GM23248 (cell line): ENCODE results near the gene CDK8. TPM values are rescaled to one million over a fixed set of nuclear protein-coding genes. Genes with fewer than 3 reads are reported as not detected.
A peak's percentile ranks its signal among the peaks of the same experiment; 100 is the strongest.

Experiments
- DNase-seq: peaks from one replicate; pipeline ENCODE4 v3.0.0-alpha.2; 2015
- H2AFZ ChIP-seq: fragments of 200-600 bp; sonication (generic); 2 replicates; pipeline ENCODE4 v1.6.1; 2016; ENCODE audit warnings: antibody characterized with exemption
- H3F3A ChIP-seq: fragments of 200-600 bp; sonication (generic); 2 replicates; pipeline ENCODE4 v1.6.1; 2016; ENCODE audit warnings: mild to moderate bottlenecking, antibody characterized with exemption, mixed run types; ENCODE audit not compliant: insufficient read depth
- H3K27ac ChIP-seq: fragments of 200-600 bp; sonication (generic); 2 replicates; pipeline ENCODE4 v1.5.1; 2016; ENCODE audit warnings: mild to moderate bottlenecking
- H3K27me3 ChIP-seq: fragments of 200-600 bp; sonication (generic); replicated peaks from 2 replicates; pipeline ENCODE4 v1.6.1; 2016; ENCODE audit warnings: mild to moderate bottlenecking; ENCODE audit not compliant: insufficient read depth
- H3K36me3 ChIP-seq: fragments of 200-600 bp; sonication (generic); 2 replicates; pipeline ENCODE4 v1.6.1; 2016; ENCODE audit warnings: low read depth, mild to moderate bottlenecking
- H3K4me1 ChIP-seq: fragments of 200-600 bp; sonication (generic); 2 replicates; pipeline ENCODE4 v1.6.1; 2016; ENCODE audit warnings: mild to moderate bottlenecking; ENCODE audit not compliant: insufficient read depth
- H3K4me2 ChIP-seq: fragments of 200-600 bp; sonication (generic); one replicate; pipeline ENCODE4 v1.6.1; 2016; ENCODE audit warnings: mild to moderate bottlenecking; ENCODE audit not compliant: unreplicated experiment
- H3K4me3 ChIP-seq: fragments of 200-600 bp; sonication (generic); 2 replicates; pipeline ENCODE4 v1.5.1; 2016; ENCODE audit warnings: mild to moderate bottlenecking
- H3K79me2 ChIP-seq: fragments of 200-600 bp; sonication (generic); 2 replicates; pipeline ENCODE4 v1.6.1; 2016; ENCODE audit warnings: mild to moderate bottlenecking; ENCODE audit not compliant: insufficient read depth
- H3K9ac ChIP-seq: fragments of 200-600 bp; sonication (generic); 2 replicates; pipeline ENCODE4 v1.6.1; 2016; ENCODE audit warnings: mild to moderate bottlenecking
- H3K9me2 ChIP-seq: fragments of 200-600 bp; sonication (generic); 2 replicates; pipeline ENCODE4 v1.6.1; 2016; ENCODE audit warnings: mixed run types, mild to moderate bottlenecking, moderate library complexity; ENCODE audit not compliant: insufficient read depth
- H3K9me3 ChIP-seq: fragments of 200-600 bp; sonication (generic); one replicate; pipeline ENCODE4 v1.6.1; 2017; ENCODE audit warnings: low read depth
- H4K20me1 ChIP-seq: fragments of 200-600 bp; sonication (generic); 2 replicates; pipeline ENCODE4 v1.6.0; 2016; ENCODE audit not compliant: insufficient read depth
- EZH2 ChIP-seq: fragments of 200-600 bp; sonication (generic); IDR thresholded peaks from 2 replicates; pipeline ENCODE4 v1.6.1; 2018; ENCODE audit warnings: antibody characterized with exemption, mild to moderate bottlenecking; ENCODE audit not compliant: insufficient read depth, poor library complexity, severe bottlenecking
- EZH2phosphoT487 ChIP-seq: fragments of 200-600 bp; sonication (generic); IDR thresholded peaks from 2 replicates; pipeline ENCODE4 v1.6.1; 2018; ENCODE audit warnings: antibody characterized with exemption, moderate library complexity, mild to moderate bottlenecking, low read depth; ENCODE audit not compliant: insufficient read depth
- WGBS, 2 experiments: methylation state at CpG; one replicate each; pipeline ENCODE4 v1.1.6; 2015 to 2017; ENCODE audit warnings: low lambda C conversion rate in 2 of 2, low coverage in 1 of 2; ENCODE audit errors: missing lambda C conversion rate in 2 of 2; 5-methylcytosine and 5-hydroxymethylcytosine counted together
- in situ Hi-C: fragments of 300-500 bp; cut with MboI; formaldehyde crosslinking; loops from 2 replicates; pipeline ENCODE4 v1.15.0; 2020
- polyA plus RNA-seq: library from polyadenylated mRNA; unstranded; fragments of >200 nt; fragmentation: Nextera tagmentation; extraction: Ambion mirVana; gene quantifications from 2 replicates; pipeline ENCODE4 v1.2.1, GENCODE V29; 2016
- total RNA-seq: library from RNA; depleted of rRNA; stranded (reverse); fragments of >200 nt; shearing (Covaris generic); gene quantifications from 2 replicates; pipeline ENCODE4 v1.2.3, GENCODE V29; 2014

The CDK8 gene
- total and polyA plus RNA-seq, 2 experiments from 2014 or later = 5.1 to 11.9 TPM

DNA sequence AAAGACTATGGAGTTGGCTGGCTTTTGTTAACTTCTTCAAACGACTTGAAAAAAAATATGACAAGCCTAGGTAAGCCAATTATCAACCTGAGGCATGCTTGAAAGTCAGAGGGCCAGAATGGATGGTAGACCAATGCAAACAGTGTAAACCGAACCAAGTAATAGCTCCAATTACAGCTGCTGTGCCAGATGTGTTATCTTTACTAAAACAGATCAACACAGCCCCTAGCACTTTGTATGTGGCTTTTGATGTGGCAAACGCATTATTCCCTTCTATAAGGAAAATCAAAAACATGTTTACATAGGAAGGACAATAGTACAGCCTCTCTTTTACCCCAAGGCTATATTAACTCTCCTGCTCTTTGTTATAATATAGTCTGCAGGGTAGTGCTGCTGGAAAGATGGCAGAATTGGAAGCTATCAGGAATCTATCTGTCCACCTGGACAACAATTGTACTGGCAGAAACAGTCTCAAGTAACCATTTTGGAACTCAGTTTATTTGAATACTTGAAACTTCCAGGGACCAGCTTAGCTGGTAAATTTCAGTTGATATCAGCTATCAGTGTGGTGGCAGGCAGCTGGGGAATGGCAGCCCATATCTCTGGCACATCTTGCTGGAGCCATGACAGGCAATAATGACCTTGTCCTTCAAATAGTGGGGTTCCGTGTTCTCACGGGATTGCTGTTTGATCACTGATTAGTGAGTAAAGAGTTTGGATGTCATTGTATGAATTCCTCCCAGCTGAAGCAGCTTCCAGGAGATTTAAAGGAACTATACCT lies 159.2 kb downstream of the CDK8 start:
- no peaks in the 10 kb centered on the region for H3K9me2 ChIP-seq
- no peak overlapping the region for H3K4me3 ChIP-seq
- H2AFZ ChIP-seq = no peak overlapping the region
- no peaks in the 10 kb centered on the region for H3F3A ChIP-seq
- no peaks in the 10 kb centered on the region for H3K27me3 ChIP-seq
- no peak overlapping the region for H3K4me2 ChIP-seq
- H3K79me2 ChIP-seq = no peaks in the 10 kb centered on the region
- no peak overlapping the region for H3K27ac ChIP-seq
- no peak for DNase-seq
- no peaks in the 10 kb centered on the region for H4K20me1 ChIP-seq
- no peaks in the 10 kb centered on the region for H3K36me3 ChIP-seq
- H3K4me1 ChIP-seq = no peaks in the 10 kb centered on the region
- H3K9ac ChIP-seq = no peak overlapping the region
- H3K9me3 ChIP-seq = no peaks in the 10 kb centered on the region
- in situ Hi-C loops = no loop called here
- no peak for TF ChIP-seq EZH2phosphoT487
- TF ChIP-seq EZH2 = no peak
- WGBS, 2 experiments = 35 to 41% methylated on average over 5 of the region's 5 CpGs

GRCh38 chr13:26420282-26420960 lies 166.5 kb downstream of the CDK8 start:
- WGBS, 2 experiments = 18 to 24% methylated on average over 4 of the region's 4 CpGs
- Histone ChIP-seq H3K9me3 (no peaks in the 10 kb centered on the region), H3K9me2 (no peaks in the 10 kb centered on the region), H3K4me2 (no peak overlapping the region), H3K27ac (no peak overlapping the region), H3F3A (no peaks in the 10 kb centered on the region), H3K9ac (no peak overlapping the region), H3K4me1 (no peaks in the 10 kb centered on the region), H3K79me2 (no peaks in the 10 kb centered on the region), H2AFZ (no peak overlapping the region), H3K27me3 (no peaks in the 10 kb centered on the region), H3K4me3 (no peak overlapping the region), H3K36me3 (no peaks in the 10 kb centered on the region), H4K20me1 (no peaks in the 10 kb centered on the region)
- in situ Hi-C loops = no loop called here
- peak; percentile 49 for DNase-seq
- TF ChIP-seq EZH2 (no peak), EZH2phosphoT487 (no peak)

DNA sequence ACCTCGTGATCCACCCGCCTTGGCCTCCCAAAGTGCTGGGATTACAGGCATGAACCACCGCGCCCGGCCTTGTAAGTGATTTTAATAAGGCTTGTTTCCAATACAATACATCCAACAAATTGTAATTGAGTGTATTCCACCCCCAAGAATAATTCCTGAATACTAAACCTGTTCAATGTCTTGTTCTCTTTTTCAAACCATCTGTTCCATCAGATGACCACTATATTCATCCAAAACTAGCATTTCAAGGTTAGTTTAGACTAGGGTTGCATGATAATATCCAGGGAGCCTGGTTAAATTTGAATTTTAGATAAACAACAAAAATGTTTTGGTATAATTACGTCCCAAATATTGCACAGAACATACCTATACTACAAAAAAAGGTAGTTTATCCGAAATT lies 168.1 kb downstream of the CDK8 start:
- Histone ChIP-seq H3K9ac (no peak overlapping the region), H4K20me1 (no peaks in the 10 kb centered on the region), H3K9me2 (no peaks in the 10 kb centered on the region), H3K27me3 (no peaks in the 10 kb centered on the region), H3F3A (no peaks in the 10 kb centered on the region), H3K9me3 (no peaks in the 10 kb centered on the region), H3K27ac (no peak overlapping the region), H3K79me2 (no peaks in the 10 kb centered on the region), H3K4me2 (no peak overlapping the region), H2AFZ (no peak overlapping the region), H3K4me1 (no peaks in the 10 kb centered on the region), H3K36me3 (no peaks in the 10 kb centered on the region), H3K4me3 (no peak overlapping the region)
- in situ Hi-C loops = no loop called here
- 82 to 84% methylated on average over 7 of the region's 7 CpGs for WGBS, 2 experiments
- TF ChIP-seq EZH2 (no peak), EZH2phosphoT487 (no peak)
- no peak for DNase-seq

DNA sequence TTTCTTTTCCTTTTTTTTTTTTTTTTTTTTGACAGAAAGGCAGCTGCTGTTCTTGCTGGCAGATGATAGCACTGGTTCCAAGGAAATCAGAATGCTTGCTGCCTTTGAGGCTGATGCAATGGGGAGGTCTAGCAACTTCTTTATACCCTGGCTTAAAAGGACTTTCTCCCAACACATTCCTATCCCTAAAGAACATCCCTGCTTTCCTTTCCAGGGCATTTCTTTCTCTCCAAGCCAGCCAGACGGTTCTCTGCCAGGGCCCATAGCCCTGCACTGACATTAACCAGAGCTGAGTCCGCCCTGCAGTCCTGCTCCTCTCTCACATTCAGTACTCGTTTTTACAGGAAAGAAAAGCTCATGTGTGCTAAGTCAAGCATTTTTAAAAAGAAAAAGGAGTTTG lies 169.7 kb downstream of the CDK8 start:
- H3K36me3 ChIP-seq = no peaks in the 10 kb centered on the region
- no peak overlapping the region for H3K4me3 ChIP-seq
- no peak overlapping the region for H3K4me2 ChIP-seq
- no peaks in the 10 kb centered on the region for H3F3A ChIP-seq
- H3K9me2 ChIP-seq = no peaks in the 10 kb centered on the region
- H3K9me3 ChIP-seq = no peaks in the 10 kb centered on the region
- peak; percentile 27 for DNase-seq
- in situ Hi-C loops = no loop called here
- H3K4me1 ChIP-seq = no peaks in the 10 kb centered on the region
- H3K27me3 ChIP-seq = no peaks in the 10 kb centered on the region
- H2AFZ ChIP-seq = peak overlapping the region; percentile 60; the same call in 1 of the 2 replicates
- TF ChIP-seq EZH2 = no peak
- no peaks in the 10 kb centered on the region for H3K79me2 ChIP-seq
- H3K9ac ChIP-seq = no peak overlapping the region
- no peaks in the 10 kb centered on the region for H4K20me1 ChIP-seq
- WGBS, 2 experiments = 12 to 26% methylated on average over 3 of the region's 3 CpGs
- no peak overlapping the region for H3K27ac ChIP-seq
